ENCODE data around the gene MAB21L1. TPM values are rescaled to one million over a fixed set of nuclear protein-coding genes. Genes with fewer than 3 reads are reported as not detected.

MAB21L1 gene
- total RNA-seq, 1 experiment from 2014 or later: not detected

GRCh38 chr13:35471706-35472322 is 4.7 kb downstream of the MAB21L1 start:
- Histone ChIP-seq H3K27me3 (ENCODE audit: control insufficient read depth, insufficient read depth, low read length) (no peaks in the 10 kb centered on the region), H3K36me3 (ENCODE audit: control insufficient read depth, insufficient read depth, low read length) (no peaks in the 10 kb centered on the region; the same call in 1 of the 2 replicates), H3K4me3 (ENCODE audit: low read depth in 2 of 2, low read length in 2 of 2) (peak overlapping the region in 1 of 2 experiments; percentile 39; a peak in 1 of 4 replicates), H3K4me1 (ENCODE audit: control insufficient read depth, insufficient read depth, low read length) (no peaks in the 10 kb centered on the region), H3K9me3 (ENCODE audit: control insufficient read depth, insufficient read depth, low read depth, low read length) (no peaks in the 10 kb centered on the region), H3K27ac (ENCODE audit: low read length) (no peak overlapping the region)
- TF ChIP-seq SIN3A (IDR thresholded peaks at IDR 0.05; ENCODE audit: borderline replicate concordance, insufficient read depth, low read depth, low read length) (no peak), TCF7L2 (IDR thresholded peaks at IDR 0.05; ENCODE audit: low read depth, low read length) (no peak), POLR2AphosphoS5 (IDR thresholded peaks at IDR 0.05; ENCODE audit: low read depth, low read length) (no peak), CTCF (IDR thresholded peaks at IDR 0.05) (no peak)
- TF ChIP-seq, protein P1, sequence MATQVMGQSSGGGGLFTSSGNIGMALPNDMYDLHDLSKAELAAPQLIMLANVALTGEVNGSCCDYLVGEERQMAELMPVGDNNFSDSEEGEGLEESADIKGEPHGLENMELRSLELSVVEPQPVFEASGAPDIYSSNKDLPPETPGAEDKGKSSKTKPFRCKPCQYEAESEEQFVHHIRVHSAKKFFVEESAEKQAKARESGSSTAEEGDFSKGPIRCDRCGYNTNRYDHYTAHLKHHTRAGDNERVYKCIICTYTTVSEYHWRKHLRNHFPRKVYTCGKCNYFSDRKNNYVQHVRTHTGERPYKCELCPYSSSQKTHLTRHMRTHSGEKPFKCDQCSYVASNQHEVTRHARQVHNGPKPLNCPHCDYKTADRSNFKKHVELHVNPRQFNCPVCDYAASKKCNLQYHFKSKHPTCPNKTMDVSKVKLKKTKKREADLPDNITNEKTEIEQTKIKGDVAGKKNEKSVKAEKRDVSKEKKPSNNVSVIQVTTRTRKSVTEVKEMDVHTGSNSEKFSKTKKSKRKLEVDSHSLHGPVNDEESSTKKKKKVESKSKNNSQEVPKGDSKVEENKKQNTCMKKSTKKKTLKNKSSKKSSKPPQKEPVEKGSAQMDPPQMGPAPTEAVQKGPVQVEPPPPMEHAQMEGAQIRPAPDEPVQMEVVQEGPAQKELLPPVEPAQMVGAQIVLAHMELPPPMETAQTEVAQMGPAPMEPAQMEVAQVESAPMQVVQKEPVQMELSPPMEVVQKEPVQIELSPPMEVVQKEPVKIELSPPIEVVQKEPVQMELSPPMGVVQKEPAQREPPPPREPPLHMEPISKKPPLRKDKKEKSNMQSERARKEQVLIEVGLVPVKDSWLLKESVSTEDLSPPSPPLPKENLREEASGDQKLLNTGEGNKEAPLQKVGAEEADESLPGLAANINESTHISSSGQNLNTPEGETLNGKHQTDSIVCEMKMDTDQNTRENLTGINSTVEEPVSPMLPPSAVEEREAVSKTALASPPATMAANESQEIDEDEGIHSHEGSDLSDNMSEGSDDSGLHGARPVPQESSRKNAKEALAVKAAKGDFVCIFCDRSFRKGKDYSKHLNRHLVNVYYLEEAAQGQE (IDR thresholded peaks at IDR 0.05; ENCODE audit: insufficient read depth in 1 of 2, low read depth in 2 of 2, low read length in 1 of 2): no peak
- DNase-seq (ENCODE audit: low read depth, low spot score) (no peak), ATAC-seq (no peak)
- CTCF ChIA-PET: no interaction called here
- intact Hi-C loops (cut with micrococcal nuclease; ENCODE audit: unreplicated experiment): no loop called here
- POLR2A ChIA-PET: no interaction called here
- in situ Hi-C loops (cut with HindIII; ENCODE audit: low pct_unique_long_range_greater_than_20kb, low sequenced_read_pairs): no loop called here
- BruUV-seq (replicated peaks): no TSS peak

- POLR2A ChIA-PET: no interaction called here
- no peak overlapping the region for H3K27ac ChIP-seq (ENCODE audit: low read length)
- ATAC-seq (no peak), DNase-seq (ENCODE audit: low read depth, low spot score) (no peak)
- H3K4me3 ChIP-seq (ENCODE audit: low read depth in 2 of 2, low read length in 2 of 2): peak overlapping the region in 1 of 2 experiments; percentile 39; a peak in 1 of 4 replicates
- intact Hi-C loops (cut with micrococcal nuclease; ENCODE audit: unreplicated experiment) (no loop called here), in situ Hi-C loops (cut with HindIII; ENCODE audit: low pct_unique_long_range_greater_than_20kb, low sequenced_read_pairs) (no loop called here)
- BruUV-seq (replicated peaks): no TSS peak
- H3K36me3 ChIP-seq (ENCODE audit: control insufficient read depth, insufficient read depth, low read length): no peaks in the 10 kb centered on the region; the same call in 1 of the 2 replicates
- CTCF ChIA-PET: no interaction called here
- no peaks in the 10 kb centered on the region for H3K4me1 ChIP-seq (ENCODE audit: control insufficient read depth, insufficient read depth, low read length)
- H3K9me3 ChIP-seq (ENCODE audit: control insufficient read depth, insufficient read depth, low read depth, low read length): no peaks in the 10 kb centered on the region
- TF ChIP-seq POLR2AphosphoS5 (IDR thresholded peaks at IDR 0.05; ENCODE audit: low read depth, low read length) (no peak), TCF7L2 (IDR thresholded peaks at IDR 0.05; ENCODE audit: low read depth, low read length) (no peak)
- TF ChIP-seq, protein P1 (IDR thresholded peaks at IDR 0.05; ENCODE audit: insufficient read depth in 1 of 2, low read depth in 2 of 2, low read length in 1 of 2): no peak
- no peaks in the 10 kb centered on the region for H3K27me3 ChIP-seq (ENCODE audit: control insufficient read depth, insufficient read depth, low read length)
Measured at GRCh38 chr13:35470671-35471661, 5.5 kb downstream of the MAB21L1 start.

All from Panc1 (cell line).